OCI-LY3 (cell line): ENCODE results near the gene CDCA3.

Source experiments
- CTCF ChIP-seq: fragments of 200-600, 300-600 bp; sonication (generic); IDR thresholded peaks from 2 replicates; pipeline ENCODE4 v1.5.1; 2014; ENCODE audit warnings: antibody characterized with exemption, low read length, low read depth
- EZH2phosphoT487 ChIP-seq: fragments of 200-600 bp; shearing (Covaris generic); IDR thresholded peaks from 2 replicates; pipeline ENCODE4 v1.6.1; 2018; ENCODE audit warnings: antibody characterized with exemption, mixed run types, low read depth

DNA sequence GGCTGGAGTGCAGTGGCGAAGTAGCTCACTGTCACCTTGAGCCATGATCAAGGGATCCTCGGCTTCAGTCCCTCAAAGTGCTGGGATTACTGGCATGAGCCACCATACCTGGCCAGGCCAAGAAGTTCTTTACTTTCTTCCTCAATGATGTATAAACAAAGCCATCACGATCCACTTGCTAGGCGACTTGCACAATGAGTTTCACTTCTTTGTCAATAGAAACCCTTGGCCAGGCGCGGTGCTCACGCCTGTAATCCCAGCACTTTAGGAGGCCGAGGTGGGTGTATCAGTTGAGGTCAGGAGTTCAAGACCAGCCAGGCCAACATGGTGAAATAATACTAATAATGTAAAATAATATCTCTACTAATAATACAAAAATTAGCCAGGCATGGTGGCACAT is 36.4 kb upstream of the CDCA3 start:
- TF ChIP-seq CTCF (no peak), EZH2phosphoT487 (no peak)
